ENCODE data around the gene C5orf47.

The C5orf47 gene

DNA sequence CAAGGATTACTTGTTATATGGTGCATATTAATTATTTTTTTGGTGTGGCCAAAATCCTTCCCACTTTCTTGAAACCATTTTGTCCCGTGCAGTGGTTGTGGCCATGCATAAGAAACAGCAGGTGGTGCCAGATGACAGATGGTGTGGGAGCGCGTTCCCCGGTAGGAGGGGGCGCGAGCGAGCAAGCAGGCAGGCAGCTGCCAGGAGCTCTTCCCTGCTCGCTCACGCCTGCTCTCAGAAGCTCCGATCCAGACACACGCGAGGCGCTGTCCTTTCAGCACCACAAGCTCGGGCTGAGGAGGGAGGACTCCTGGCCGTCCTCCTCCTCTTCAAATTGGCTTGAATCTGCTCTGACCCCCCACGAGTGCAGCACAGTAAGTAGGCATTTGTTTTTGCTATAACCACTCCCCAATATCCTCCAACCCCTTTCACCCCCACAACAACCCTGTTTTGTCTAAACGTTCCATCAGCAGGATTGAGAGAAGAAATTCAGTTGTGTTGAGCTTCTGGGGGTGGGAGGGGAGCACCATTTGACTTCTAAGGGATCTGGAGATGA lies 56.6 kb downstream of the C5orf47 start, which contains the start of gene NSG2:
Gene NSG2 (plus strand): TSS at position 237 of the 556 bp plus-strand sequence. CDS start 1,050 bp downstream, outside the sequence.
- peak; percentile 95 for DNase-seq

DNA sequence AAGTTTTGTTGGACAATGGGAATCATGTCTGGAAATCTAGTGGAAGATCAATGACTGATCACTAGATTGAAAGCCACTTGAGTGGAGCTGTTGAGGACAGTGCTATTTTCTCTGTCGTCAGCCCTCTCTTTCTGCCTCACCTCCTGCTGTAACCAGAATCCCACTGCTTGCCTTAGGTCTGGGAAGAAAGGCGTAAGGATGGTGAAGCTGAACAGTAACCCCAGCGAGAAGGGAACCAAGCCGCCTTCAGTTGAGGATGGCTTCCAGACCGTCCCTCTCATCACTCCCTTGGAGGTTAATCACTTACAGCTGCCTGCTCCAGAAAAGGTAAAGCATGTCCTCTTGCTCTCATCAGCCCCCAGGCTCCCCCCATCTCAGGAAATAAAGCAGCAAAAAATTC lies 57.6 kb downstream of the C5orf47 start:
- DNase-seq: peak; percentile 20

DNA sequence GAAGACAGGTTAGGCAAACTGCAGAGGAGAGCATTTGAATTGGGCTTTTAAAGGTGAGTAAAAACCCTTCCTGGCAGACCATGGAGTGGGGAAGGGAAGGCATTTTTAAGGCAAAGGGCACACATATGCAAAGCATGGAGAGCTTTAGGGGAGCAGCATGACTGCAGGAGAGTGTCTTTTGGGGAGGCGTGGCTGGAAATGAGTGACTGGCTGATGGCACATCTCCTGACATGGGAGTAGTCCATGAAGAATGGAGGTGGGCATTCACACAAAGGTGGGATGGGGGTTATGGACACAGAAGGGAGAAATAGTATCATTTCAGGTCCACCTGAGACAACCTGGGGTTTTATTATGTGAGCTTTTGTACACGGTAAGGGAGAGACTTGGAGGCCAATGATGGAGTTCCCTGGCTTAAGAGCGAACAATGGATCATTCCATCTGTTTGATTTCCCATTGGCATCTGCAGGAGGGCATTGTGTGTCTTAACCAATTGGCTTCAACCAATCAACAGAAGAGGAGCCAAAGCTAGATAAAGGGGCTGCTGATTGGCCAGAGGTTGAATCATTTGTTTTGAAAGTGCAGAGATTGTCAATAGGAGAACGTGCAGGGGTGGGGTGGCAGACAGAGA lies 58.6 kb downstream of the C5orf47 start:
- DNase-seq: no peak

DNA sequence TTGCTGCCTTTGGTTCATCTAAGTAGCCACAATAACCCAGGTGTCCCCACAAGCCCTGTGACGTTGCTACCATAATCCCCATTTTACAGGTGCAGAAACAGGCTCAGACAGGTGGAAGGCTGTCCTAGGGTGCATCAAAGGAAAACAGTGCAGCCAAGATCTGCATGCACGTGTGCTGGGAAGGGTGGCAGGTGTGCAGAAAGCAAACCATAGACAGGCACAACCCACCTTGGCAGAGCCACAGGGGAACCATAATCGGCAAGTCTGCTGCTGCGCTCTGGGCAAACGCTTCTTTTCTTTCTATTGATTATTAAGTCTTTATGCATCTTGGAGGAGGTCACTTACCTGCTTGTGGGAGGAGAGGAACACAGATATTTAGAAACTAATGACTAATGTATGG lies 63.7 kb downstream of the C5orf47 start:
- no peak for DNase-seq

DNA sequence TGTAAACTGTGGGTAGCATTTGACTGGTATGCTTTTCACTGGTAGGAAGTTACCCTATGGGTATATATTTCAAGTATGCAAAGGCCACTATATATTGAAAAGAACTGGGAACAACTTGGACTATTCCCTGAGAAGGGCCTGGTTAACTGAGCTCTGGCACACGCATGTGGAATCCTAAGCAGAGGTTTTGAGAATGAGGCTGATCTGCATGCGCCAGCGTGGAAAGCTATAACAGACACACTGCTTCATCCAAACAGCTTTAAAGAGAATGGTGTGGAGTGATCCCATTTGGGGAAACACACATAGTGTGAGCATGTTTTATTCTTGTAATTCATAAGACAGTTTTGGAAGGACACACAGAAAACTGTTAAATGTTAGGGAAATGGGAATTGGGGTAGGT lies 64.9 kb downstream of the C5orf47 start:
- no peak for DNase-seq
